Activated T-helper 1 cell treated with Interleukin-2 at 50 U/mL for 16 hours (primary cell): ENCODE results near the gene ZFP92.

ENCODE experiments used
- DNase-seq: peaks from one replicate; pipeline ENCODE4 v3.0.0-alpha.2; 2020; ENCODE audit warnings: low read depth

Gene ZFP92

GRCh38 chrX:153456161-153456560, 44.9 kb downstream of the ZFP92 start:
- no peak for DNase-seq

GRCh38 chrX:153456704-153457103, 45.4 kb downstream of the ZFP92 start:
- no peak for DNase-seq

GRCh38 chrX:153457136-153457825, 46.0 kb downstream of the ZFP92 start:
- DNase-seq: no peak

GRCh38 chrX:153457827-153458466, 46.7 kb downstream of the ZFP92 start:
- DNase-seq: no peak

GRCh38 chrX:153458476-153458875, 47.2 kb downstream of the ZFP92 start:
- DNase-seq: no peak

GRCh38 chrX:153459986-153460385, 48.7 kb downstream of the ZFP92 start:
- DNase-seq: no peak

GRCh38 chrX:153460826-153461225, 49.6 kb downstream of the ZFP92 start:
- peak; percentile 27 for DNase-seq
